Tibial nerve (tissue), 3 donors: Measurements from ENCODE around the gene DNAJB1.

Experiments used
- CTCF ChIP-seq, 5 experiments: fragments of 200-600 bp in 3 of 5; fragments of 450-650 bp in 2 of 5; sonication (generic) in 3 of 5; IDR thresholded peaks; one replicate each; pipeline ENCODE4 v1.5.1; 2016 to 2019; ENCODE audit warnings: antibody characterized with exemption in 5 of 5, mild to moderate bottlenecking in 3 of 5, moderate library complexity in 2 of 5
- POLR2A ChIP-seq, 2 donors: fragments of 450-650 bp; IDR thresholded peaks; one replicate each; pipeline ENCODE4 v1.6.1; 2017; ENCODE audit warnings: antibody characterized with exemption in 2 of 2, mild to moderate bottlenecking in 2 of 2, moderate library complexity in 2 of 2

GRCh38 chr19:14495672-14496028, 22.5 kb downstream of the DNAJB1 start:
- TF ChIP-seq CTCF (IDR thresholded peaks at IDR 0.05) (no peak), POLR2A (IDR thresholded peaks at IDR 0.05) (no peak)
